GM19023 (cell line): ENCODE results near the gene F11R.
"Not testable (repeated sequence)": the region's sequence is repeated elsewhere in the genome, so short reads cannot be mapped to it uniquely, and the experiment has no call there.

Experiments used
- ATAC-seq: cut with Tn5 transposase; IDR thresholded peaks from one replicate; pipeline ENCODE4 v1.9.1; 2021; ENCODE audit warnings: mild to moderate bottlenecking, moderate library complexity; ENCODE audit not compliant: unreplicated experiment

F11R gene

GRCh38 chr1:160978510-160978927 is 42.4 kb downstream of the F11R start:
- ATAC-seq, result no peak

GRCh38 chr1:160975026-160975425 is 45.9 kb downstream of the F11R start:
- no peak for ATAC-seq

GRCh38 chr1:160973491-160973890 is 47.5 kb downstream of the F11R start:
- ATAC-seq, result no peak

GRCh38 chr1:160972939-160973338 is 48.0 kb downstream of the F11R start:
- no peak for ATAC-seq

GRCh38 chr1:160971618-160972056 is 49.3 kb downstream of the F11R start:
- ATAC-seq, result no peak

GRCh38 chr1:160963521-160963920 is 57.4 kb downstream of the F11R start:
- ATAC-seq, result no peak

- ATAC-seq, result no peak
Measured at GRCh38 chr1:160961419-160961818, 59.5 kb downstream of the F11R start.

DNA sequence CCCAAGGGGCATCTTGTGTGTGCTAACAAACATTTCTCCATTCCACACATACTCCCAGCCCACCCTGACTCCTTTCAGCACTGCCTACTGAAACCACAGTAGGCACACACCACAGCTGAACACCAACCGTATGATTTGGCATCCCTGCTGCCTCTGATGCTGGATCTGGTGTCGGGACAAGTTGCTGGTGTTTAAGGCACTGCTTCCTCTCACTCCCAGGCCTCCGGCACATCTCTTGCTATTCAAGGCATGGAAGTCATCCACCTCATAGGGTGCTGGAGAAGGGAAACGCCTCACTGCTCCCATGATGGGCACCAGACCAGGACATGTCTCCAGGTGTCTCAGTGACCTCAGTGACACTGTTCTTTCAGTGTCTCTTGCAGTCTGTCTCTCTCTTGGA is 64.0 kb downstream of the F11R start:
- ATAC-seq, result no peak

DNA sequence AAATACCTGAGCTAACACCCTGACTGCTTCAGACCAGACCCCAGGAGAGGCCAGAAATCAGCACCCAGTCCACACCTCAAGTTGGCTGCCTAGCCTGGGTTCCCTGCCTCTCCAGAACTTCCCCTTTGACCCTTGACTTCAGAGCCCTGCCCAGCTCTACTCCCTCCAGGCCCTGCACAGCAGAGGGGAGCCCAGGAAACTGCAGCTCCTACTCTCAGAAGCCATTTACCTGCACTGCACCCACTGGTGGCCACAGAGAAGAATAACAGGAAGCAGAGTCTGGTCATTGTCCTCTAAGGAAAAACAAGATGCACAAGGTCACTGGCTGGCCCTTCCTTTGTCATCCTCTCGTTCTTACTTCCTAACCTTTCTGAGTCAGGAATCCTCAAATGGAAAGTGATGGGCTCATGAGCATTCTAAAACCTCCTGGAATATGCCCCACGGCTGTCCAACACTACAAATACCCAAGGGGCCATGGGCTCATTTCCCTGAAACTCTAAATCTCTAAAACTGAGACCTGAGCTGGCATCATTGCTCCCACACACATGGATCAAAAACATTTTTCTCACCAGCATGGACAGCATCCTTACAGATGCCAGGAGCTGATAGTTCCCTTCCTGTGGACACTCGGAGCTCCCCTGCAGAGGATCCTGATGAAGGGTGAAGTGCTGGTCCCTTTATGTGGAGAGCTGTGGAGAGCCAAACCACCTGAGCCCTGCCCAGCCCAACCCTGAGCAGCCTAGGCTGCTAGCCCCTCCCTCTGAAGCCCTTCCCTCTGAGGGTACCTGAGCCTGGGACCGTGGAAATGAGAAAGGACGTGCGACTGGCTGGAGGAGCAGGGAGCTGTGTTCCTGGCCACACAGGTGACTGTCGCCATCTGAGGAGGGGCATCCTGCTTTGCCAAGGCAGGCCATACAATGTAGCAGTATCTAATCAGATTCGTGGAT is 66.5 kb downstream of the F11R start, which contains the start of gene ITLN2:
ITLN2 (minus strand) TSS at position 652 of the 947 bp plus-strand sequence; CDS start at position 584, 68 bp downstream.
- ATAC-seq, result no peak

GRCh38 chr1:160953030-160953429 is 67.9 kb downstream of the F11R start:
- ATAC-seq, result no peak

DNA sequence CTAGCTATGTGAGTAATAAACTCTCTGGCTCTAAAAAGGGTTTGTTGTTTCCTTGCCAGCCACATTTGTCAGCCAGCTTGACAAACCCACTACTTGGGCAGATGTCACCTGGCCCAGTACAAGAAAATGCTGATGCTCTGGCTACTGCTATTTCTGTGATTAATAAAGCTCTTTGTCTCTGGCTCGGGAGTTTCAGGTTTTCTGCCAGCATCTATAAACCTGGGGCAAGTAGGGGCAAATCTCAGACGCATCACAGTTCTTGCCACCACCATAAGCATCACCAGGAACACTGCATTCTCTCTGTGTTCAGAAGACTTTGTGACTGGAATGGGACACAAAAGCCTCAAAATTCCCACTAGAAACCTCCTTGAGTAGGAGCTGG is 68.8 kb downstream of the F11R start:
- ATAC-seq, result no peak

- ATAC-seq, result no peak
Measured at GRCh38 chr1:160951443-160952128, 69.4 kb downstream of the F11R start.

- no peak for ATAC-seq
Measured at GRCh38 chr1:160950657-160951056, 70.3 kb downstream of the F11R start.

DNA sequence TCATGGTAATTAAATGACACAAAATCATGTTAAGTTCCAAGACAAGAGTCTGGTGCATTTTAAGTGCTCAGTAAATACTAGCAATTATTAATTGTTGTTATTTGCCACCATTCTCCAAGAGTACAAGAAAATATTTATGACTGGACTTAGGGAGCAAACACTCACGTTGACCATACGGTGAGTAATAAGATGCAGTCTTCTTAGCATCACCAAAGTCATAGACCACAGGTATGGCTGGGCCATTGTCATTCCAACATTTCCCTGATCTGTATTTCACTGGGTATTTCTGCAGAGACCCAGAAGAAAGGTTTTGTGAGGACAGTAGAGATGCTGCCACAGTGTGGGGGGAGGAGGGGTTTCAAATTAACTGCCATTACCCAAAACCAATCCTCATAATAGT is 71.1 kb downstream of the F11R start:
- no peak for ATAC-seq

DNA sequence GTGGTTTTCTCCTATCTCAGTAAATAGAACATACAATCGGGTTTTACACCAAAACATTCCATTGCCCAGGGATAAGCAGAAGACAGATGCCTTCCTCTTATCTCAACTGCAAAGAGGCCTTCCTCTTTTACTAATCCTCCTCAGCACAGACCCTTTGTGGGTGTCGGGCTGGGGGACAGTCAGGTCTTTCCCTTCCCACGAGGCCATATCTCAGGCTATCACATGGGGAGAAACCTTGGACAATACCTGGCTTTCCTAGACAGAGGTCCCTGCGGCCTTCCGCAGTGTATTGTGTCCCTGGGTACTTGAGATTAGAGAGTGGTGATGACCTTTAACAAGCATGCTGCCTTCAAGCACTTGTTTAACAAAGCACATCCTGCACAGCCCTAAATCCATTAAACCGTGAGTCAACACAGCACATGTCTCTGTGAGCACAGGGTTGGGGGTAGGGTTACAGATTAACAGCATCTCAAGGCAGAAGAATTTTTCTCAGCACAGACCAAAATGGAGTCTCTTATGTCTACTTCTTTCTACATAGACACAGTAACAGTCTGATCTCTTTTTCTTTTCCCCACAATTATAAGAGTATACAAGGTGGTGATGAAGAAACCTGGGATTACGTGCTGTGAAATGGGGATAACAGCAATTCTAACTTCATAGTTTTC is 71.6 kb downstream of the F11R start:
- ATAC-seq, result not testable (repeated sequence)

DNA sequence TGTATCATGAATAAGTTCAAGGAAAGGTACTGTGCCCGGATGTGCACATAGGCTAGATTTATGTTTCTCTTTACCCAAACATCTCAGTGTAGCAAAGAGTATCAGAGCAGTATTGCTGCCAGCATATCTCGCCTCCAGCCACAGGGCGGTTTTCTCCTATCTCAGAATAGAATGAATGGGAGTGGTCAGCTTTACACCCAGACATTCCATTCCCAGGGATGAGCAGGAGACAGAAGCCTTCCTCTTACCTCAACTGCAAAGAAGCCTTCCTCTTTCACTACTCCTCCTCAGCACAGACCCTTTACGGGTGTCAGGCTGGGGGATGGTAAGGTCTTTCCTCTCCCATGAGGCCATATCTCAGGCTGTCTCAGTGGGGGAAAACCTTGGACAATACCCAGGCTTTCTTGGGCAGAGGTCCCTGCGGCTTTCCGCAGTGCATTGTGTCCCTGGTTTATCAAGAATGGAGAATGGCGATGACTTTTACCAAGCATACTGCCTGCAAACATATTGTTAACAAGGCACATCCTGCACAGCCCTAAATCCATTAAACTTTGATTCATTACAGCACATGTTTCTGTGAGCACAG is 73.7 kb downstream of the F11R start:
- ATAC-seq, result not testable (repeated sequence)

DNA sequence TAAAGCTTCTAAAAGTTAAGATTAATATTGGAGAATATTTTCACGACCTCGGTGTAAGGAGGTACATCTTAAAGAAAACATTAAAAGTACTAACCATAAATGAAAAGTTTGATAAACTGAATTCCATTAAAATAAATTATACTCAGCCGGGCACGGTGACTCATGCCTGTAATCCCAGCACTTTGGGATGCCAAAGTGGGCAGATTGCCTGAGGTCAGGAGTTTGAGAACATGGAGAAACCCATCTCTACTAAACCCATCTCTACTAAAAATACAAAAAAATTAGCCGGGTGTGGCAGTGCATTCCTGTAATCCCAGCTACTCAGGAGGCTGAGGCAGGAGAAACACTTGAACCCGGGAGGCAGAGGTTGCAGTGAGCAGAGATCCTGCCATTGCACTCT is 75.1 kb downstream of the F11R start:
- ATAC-seq, result not testable (repeated sequence)
